Esophagus (tissue), 2 donors: ENCODE data around the gene HECW1. TPM values are rescaled to one million over a fixed set of nuclear protein-coding genes. Genes with fewer than 3 reads are reported as not detected.

Source experiments
- H3K27ac ChIP-seq, 2 donors: one replicate each; pipeline ENCODE4 v1.5.1; 2013; ENCODE audit warnings: low read depth in 2 of 2, mild to moderate bottlenecking in 2 of 2, inconsistent platforms in 1 of 2, low read length in 1 of 2, moderate library complexity in 1 of 2
- H3K27me3 ChIP-seq, 2 donors: one replicate each; pipeline ENCODE4 v1.6.1; 2013; ENCODE audit warnings: low read length in 2 of 2, control low read depth in 1 of 2, mild to moderate bottlenecking in 1 of 2; ENCODE audit not compliant: insufficient read depth in 2 of 2, control insufficient read depth in 1 of 2
- H3K36me3 ChIP-seq, 2 donors: one replicate each; pipeline ENCODE4 v1.6.1; 2013; ENCODE audit warnings: low read length in 1 of 2; ENCODE audit not compliant: control insufficient read depth in 2 of 2, insufficient read depth in 2 of 2
- H3K4me1 ChIP-seq, 2 donors: one replicate each; pipeline ENCODE4 v1.6.1; 2013; ENCODE audit warnings: low read length in 1 of 2; ENCODE audit not compliant: control insufficient read depth in 2 of 2, insufficient read depth in 2 of 2
- H3K4me3 ChIP-seq, 2 donors: one replicate each; pipeline ENCODE4 v1.5.1; 2013; ENCODE audit warnings: low read length in 2 of 2, mild to moderate bottlenecking in 2 of 2, low read depth in 1 of 2, moderate library complexity in 1 of 2
- H3K9me3 ChIP-seq, 2 donors: one replicate each; pipeline ENCODE4 v1.6.1; 2013; ENCODE audit warnings: mild to moderate bottlenecking in 2 of 2, low read depth in 1 of 2, low read length in 1 of 2, moderate library complexity in 1 of 2; ENCODE audit not compliant: control insufficient read depth in 2 of 2, insufficient read depth in 1 of 2
- WGBS, 2 donors: extraction: QIAGEN DNeasy Blood & Tissue Kit; methylation state at CpG; one replicate each; pipeline ENCODE4 v1.1.7; 2013; 5-methylcytosine and 5-hydroxymethylcytosine counted together
- polyA plus RNA-seq, 2 donors: library from polyadenylated mRNA; stranded (reverse); fragments of 200-250 nt; gene quantifications; one replicate each; pipeline ENCODE4 v1.2.3, GENCODE V29; 2013
- donor health status: healthy with polysubstance abuse.
- donor health status: Bipolar disorder and iron deficiency.

Gene HECW1
- polyA plus RNA-seq, 2 donors, result 0.11 to 0.47 TPM

DNA sequence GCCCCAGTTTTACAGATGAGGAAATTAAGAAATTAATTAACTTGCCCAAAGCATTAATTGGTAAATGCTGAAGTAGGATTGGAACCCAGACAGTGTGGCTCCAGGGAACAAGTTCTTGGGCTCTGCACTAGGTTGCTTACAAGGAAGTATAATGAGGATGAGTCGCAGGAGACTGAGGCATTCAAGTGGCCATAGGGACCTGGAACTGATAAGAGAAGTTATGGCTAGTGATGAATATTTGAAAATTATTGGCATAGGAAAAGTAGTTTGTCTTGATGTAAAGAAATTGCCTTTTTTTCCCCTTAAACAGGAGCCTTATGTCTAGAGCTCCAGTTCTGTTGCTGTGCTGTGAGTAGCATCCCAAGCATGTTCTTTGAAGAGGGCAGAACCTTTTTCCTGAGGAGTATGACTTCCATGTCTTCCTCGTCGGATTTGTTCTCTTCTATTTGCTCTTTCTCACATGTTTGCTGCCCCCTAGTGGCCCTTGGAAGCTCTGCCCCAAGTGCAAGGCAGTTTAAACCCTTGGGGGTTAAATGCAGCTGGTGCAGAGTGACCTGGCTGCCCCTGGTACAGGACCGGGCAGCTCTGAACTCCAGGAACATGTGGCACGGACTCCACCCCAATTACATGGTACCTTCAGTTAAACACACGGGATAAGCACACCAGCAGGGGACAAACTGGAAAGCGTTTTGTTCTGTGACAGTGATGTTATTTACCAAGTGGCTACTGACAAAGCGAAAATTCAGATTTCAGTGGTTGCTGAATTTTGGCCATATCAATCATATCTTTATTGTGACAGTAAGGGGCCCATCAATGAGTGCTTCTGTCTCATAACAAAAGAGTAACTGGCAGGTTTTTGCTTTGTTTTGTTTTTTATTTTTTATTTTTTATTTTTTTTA is 148.8 kb downstream of the HECW1 start:
- Histone ChIP-seq H3K9me3 (no peaks in the 10 kb centered on the region), H3K4me3 (no peak overlapping the region), H3K27ac (no peak overlapping the region), H3K4me1 (no peaks in the 10 kb centered on the region), H3K27me3 (no peaks in the 10 kb centered on the region), H3K36me3 (no peaks in the 10 kb centered on the region)
- 25 to 28% methylated on average over 8 of the region's 8 CpGs for WGBS, 2 donors

DNA sequence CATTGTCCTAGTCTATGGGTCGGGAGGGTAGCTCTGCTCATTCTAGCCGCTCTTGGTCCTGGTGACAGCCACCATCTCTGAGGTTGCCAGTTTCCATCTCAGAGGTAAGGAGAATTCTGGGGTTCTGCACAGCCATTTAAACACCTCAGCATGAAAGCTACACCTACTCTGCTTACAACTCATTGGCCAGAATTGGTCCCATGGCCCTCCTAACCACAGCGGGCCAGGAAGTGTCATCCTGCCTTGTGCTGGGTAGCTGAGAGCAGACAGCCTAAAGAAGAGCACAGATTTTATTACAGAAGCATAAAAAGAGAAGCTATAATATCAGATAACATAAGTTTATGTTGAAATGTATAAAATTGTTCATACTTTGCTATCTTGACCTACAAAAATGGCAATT is 152.7 kb downstream of the HECW1 start:
- H3K36me3 ChIP-seq, result no peaks in the 10 kb centered on the region
- H3K27me3 ChIP-seq, result no peaks in the 10 kb centered on the region
- H3K4me3 ChIP-seq, result no peak overlapping the region
- 95% methylated on average over 3 of the region's 3 CpGs for WGBS, 2 donors
- peaks cover under 1% of the 10 kb centered on the region in 2 donors for H3K9me3 ChIP-seq
- no peaks in the 10 kb centered on the region for H3K4me1 ChIP-seq
- H3K27ac ChIP-seq, result no peak overlapping the region

DNA sequence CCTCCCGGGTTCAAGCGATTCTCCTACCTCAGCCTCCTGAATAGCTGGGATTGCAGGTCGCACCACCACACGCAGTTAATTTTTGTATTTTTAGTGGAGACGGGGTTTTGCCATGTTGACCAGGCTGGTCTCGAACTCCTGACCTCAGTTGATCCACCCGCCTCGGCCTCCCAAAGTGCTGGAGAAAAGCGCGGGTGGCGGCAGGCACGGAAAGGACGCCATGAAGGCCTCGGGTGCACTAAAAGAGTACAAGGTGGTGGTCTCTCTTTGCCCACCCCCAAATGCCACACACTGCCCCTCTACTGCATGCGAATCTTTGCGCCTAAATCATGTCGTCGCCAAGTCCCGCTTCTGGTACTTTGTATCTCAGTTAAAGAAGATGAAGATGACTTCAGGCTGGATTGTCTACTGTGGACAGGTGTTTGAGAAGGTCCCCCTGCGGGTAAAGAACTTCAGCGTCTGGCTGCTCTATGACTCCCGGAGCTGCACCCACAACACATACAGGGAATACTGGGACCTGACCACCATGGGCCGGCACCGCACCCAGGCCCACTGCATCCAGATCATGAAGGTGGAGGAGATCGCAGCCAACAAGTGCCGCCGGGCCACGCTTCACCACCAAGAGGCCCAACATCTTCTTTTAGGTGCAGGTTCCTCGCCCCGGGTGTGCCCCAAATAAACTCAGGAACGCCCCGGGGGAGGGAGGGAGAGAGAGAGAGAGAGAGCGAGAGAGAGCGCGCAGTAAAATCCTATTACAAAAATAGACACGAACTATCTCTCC is 161.7 kb downstream of the HECW1 start:
- H3K27me3 ChIP-seq, result no peaks in the 10 kb centered on the region
- peaks cover 2 to 3% of the 10 kb centered on the region in 2 donors for H3K9me3 ChIP-seq
- WGBS, 2 donors, result 96 to 97% methylated on average over 36 of the region's 36 CpGs
- H3K27ac ChIP-seq, result no peak overlapping the region
- H3K36me3 ChIP-seq, result no peaks in the 10 kb centered on the region
- no peak overlapping the region for H3K4me3 ChIP-seq
- H3K4me1 ChIP-seq, result no peaks in the 10 kb centered on the region

DNA sequence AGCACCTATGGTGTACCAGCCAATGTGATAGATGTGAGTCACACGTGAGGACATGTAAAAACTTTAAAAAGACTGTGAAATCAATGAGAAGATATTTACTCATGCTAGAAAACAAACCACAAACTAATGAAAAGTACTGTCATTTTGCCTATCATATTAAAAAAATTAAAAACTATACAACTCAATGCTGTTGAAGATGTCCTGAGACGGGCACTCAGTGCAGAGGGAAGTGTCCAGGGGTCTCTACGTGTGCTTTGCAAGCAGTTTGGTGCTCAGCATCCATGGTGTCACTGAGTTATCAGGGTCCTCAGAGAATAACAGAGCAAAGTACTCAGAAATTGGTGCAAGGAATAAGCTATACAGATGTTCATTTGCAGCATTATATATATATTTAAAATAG is 162.3 kb downstream of the HECW1 start:
- no peaks in the 10 kb centered on the region for H3K36me3 ChIP-seq
- H3K27me3 ChIP-seq, result no peaks in the 10 kb centered on the region
- WGBS, 2 donors, result 84 to 85% methylated on average over 3 of the region's 3 CpGs
- no peak overlapping the region for H3K27ac ChIP-seq
- H3K4me1 ChIP-seq, result no peaks in the 10 kb centered on the region
- H3K4me3 ChIP-seq, result no peak overlapping the region
- H3K9me3 ChIP-seq, result peaks cover 2 to 3% of the 10 kb centered on the region in 2 donors

DNA sequence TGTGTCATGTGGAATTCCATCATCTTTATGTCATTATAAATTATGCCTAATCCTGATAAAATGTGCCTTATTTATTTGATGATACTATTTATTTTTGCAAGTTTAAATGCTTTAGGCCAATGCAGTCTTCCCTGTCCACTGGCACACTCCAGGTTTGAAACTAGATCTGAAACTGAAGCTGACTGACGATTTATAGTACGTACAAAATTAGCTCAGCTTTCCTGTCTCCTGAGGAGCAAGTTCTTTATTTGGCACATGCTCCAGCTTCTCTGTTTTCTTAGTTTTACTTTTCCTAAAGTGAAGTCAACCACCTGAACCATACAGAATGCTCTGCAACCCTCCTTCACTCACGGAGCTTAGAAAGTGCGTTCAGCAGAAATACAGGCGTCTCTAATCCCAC is 164.1 kb downstream of the HECW1 start:
- no peaks in the 10 kb centered on the region for H3K27me3 ChIP-seq
- 72 to 79% methylated on average over 5 of the region's 5 CpGs for WGBS, 2 donors
- no peaks in the 10 kb centered on the region for H3K36me3 ChIP-seq
- H3K27ac ChIP-seq, result no peak overlapping the region
- H3K9me3 ChIP-seq, result no peaks in the 10 kb centered on the region
- H3K4me3 ChIP-seq, result no peak overlapping the region
- H3K4me1 ChIP-seq, result no peaks in the 10 kb centered on the region

DNA sequence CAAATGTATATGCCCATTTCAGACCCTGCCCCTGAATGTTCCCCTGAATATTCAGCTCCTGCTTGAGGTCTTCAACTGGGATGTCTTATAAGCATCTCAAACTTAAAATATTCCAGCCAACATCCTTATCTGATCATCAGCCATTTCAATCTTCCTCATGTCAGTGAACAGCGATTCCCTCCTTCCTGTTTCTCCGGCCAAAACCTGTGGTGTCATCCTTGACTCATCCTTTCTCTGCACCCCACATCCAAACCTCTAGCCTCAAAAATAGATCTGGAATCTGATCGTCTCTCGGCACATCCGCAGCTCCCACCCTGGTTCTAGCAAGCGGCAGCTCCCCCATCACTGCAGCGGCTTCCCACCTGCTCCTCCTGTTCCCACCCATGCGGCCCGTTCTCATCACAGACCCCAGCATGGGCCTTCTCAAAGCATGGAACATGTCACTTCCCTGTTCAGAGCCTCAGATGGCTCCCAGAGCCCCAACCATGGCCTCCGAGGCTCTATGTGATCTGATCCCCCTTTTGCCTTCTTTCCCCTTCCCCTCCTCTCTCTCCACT is 165.7 kb downstream of the HECW1 start:
- Histone ChIP-seq H3K36me3 (no peaks in the 10 kb centered on the region), H3K27ac (no peak overlapping the region), H3K4me1 (no peaks in the 10 kb centered on the region), H3K4me3 (no peak overlapping the region), H3K9me3 (no peaks in the 10 kb centered on the region), H3K27me3 (no peaks in the 10 kb centered on the region)
- WGBS, 2 donors, result 83 to 86% methylated on average over 10 of the region's 10 CpGs

DNA sequence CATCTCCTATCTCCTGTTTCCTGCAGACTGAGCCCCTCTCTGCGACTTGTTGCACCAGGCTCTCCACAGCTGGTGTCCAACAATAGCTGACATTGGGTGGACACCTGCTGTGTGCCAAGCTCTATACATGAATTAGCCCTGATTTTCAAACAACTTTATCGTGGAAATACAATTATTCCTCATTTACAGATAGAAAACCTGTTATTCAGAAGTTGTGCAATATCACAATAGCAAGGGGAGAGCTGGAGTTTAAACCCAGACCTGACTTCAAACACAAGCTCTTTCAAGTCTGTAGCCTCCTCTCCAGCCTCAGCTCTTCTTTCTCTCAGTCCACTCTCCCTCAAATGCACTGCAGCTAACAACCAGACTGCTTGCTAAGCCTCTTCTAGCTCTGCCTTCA is 168.8 kb downstream of the HECW1 start:
- Histone ChIP-seq H3K4me3 (no peak overlapping the region), H3K27ac (no peak overlapping the region), H3K4me1 (no peaks in the 10 kb centered on the region), H3K27me3 (no peaks in the 10 kb centered on the region), H3K9me3 (no peaks in the 10 kb centered on the region), H3K36me3 (no peaks in the 10 kb centered on the region)
- 57 to 69% methylated on average over 2 of the region's 2 CpGs for WGBS, 2 donors

DNA sequence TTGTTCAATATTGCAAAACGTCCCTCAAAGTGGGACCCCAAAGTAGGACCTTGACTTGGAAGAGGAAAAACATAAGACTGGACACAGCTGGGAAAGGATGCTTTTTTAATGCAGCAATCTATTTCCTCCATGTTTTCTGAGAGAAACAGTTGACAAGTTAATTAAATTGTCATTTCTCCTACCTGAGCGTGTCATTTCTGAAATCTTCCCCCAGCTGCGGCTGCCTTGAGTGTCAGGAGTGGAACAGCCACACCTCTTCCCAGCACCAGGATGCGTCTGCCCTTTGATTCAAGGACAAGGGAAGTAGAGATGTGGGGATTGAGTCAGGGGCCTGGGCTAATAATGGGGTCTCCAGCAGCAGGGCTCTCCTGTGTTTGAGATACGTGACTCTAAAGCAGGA is 171.3 kb downstream of the HECW1 start:
- H3K4me3 ChIP-seq, result no peak overlapping the region
- H3K9me3 ChIP-seq, result peaks cover 0 to 2% of the 10 kb centered on the region in 2 donors
- no peaks in the 10 kb centered on the region for H3K27me3 ChIP-seq
- H3K4me1 ChIP-seq, result no peaks in the 10 kb centered on the region
- no peak overlapping the region for H3K27ac ChIP-seq
- 77 to 89% methylated on average over 5 of the region's 5 CpGs for WGBS, 2 donors
- no peaks in the 10 kb centered on the region for H3K36me3 ChIP-seq

DNA sequence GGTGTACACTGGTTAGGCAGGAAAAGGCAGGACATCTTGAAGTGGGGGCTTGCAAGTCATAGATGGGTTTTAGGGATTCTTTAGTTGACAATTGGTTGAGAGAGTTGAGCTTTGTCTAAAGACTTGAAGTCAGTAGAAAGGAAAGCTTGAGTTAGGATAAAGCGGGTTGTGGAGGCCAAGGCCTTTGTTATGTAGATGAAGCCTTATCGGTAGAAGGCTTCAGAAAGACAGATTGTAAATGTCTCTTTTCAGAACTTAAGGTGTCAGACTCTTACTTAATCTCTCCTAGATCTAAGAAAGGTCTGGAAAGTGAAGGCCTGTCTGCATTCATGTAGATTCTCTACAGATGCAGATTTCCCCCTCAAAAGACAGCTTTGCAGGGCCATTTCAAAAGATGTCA is 177.4 kb downstream of the HECW1 start:
- Histone ChIP-seq H3K27me3 (no peaks in the 10 kb centered on the region), H3K4me3 (no peak overlapping the region), H3K36me3 (no peaks in the 10 kb centered on the region), H3K4me1 (no peaks in the 10 kb centered on the region), H3K27ac (no peak overlapping the region), H3K9me3 (peaks cover 4 to 6% of the 10 kb centered on the region in 2 donors)
- WGBS, 2 donors, result 78 to 83% methylated on average over 2 of the region's 2 CpGs
